Measurements from ENCODE around the gene NDC1. TPM values are rescaled to one million over a fixed set of nuclear protein-coding genes. Genes with fewer than 3 reads are reported as not detected.
"Not testable (repeated sequence)": the region's sequence is repeated elsewhere in the genome, so short reads cannot be mapped to it uniquely, and the experiment has no call there.

NDC1 gene
- total RNA-seq, 2 experiments from 2014 or later, result 19.0 to 19.5 TPM

DNA sequence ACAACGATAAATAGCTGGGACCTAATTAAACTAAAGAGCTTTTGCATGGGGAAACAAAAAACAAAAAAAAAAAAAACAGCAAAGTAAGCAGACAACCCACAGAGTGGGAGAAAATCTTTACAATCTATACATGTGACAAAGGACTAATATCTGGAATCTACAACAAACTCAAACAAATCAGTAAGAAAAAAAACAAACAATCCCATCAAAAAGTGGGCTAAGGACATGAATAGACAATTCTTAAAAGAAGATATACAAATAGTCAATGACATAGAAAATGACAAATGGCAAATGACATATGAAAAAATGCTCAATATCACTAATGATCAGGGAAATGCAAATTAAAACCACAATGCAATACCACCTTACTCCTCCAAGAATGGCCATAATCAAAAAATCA, 21.5 kb downstream of the NDC1 start:
- H3K4me3 Mint-ChIP-seq; H3K27ac Mint-ChIP-seq; DNase-seq; POLR2A ChIA-PET; H3K9me3 Mint-ChIP-seq; H3K27me3 Mint-ChIP-seq; ATAC-seq (ENCODE audit: low read depth): not testable (repeated sequence)
- Mint-ChIP-seq H3K36me3 (peaks cover 73% of the 10 kb centered on the region), H3K4me1 (peaks cover 15% of the 10 kb centered on the region)

DNA sequence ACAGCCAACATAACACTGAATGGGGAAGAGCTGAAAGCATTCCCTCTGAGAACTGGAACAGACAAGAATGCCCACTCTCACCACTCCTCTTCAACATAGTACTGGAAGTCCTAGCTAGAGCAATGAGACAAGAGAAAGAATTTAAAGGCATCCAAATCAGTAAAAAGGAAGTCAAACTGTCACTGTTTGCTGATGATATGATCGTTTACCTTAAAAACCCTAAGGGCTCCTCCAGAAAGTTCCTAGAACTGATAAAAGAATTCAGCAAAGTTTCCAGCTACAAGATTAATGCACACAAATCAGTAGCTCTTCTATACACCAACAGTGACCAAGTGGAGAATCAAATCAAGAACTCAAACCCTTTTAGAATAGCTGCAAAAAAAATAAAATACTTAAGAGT, 22.6 kb downstream of the NDC1 start:
- Mint-ChIP-seq H3K4me1 (peaks cover 16% of the 10 kb centered on the region), H3K36me3 (peaks cover 77% of the 10 kb centered on the region)
- H3K27ac Mint-ChIP-seq; DNase-seq; H3K4me3 Mint-ChIP-seq; POLR2A ChIA-PET; ATAC-seq (ENCODE audit: low read depth); H3K9me3 Mint-ChIP-seq; H3K27me3 Mint-ChIP-seq: not testable (repeated sequence)

- ATAC-seq (ENCODE audit: low read depth) (no peak), DNase-seq (no peak)
- POLR2A ChIA-PET, result no interaction called here
- Mint-ChIP-seq H3K27ac (peak overlapping the region; percentile 25), H3K4me3 (no peak overlapping the region), H3K4me1 (peaks cover 17% of the 10 kb centered on the region), H3K9me3 (no peaks in the 10 kb centered on the region), H3K27me3 (no peaks in the 10 kb centered on the region), H3K36me3 (peaks cover 56% of the 10 kb centered on the region)
These were observed 26.7 kb downstream of the NDC1 start for GRCh38 chr1:53811414-53811851.

DNA sequence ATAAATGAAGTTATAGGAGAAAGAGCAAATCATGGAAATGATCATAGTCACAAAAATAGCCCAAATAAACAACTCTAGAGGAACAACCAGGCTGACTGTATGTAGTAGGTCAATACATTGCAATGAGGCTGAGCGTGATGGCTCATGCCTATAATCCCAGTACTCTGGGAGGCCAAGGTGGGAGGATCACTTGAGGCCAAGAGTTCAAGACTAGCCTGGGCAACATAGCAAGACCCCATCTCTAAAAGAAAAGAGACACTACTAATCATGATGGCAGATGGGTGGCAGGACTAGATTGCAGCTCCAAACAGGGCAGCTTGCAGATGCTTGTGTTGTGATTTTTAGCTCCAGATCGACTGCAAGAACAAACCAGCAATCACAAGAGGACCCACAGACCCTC, 27.6 kb downstream of the NDC1 start:
- no peak for ATAC-seq (ENCODE audit: low read depth)
- no peak overlapping the region for H3K4me3 Mint-ChIP-seq
- no peak for DNase-seq
- peaks cover 49% of the 10 kb centered on the region for H3K36me3 Mint-ChIP-seq
- peaks cover 17% of the 10 kb centered on the region for H3K4me1 Mint-ChIP-seq
- no peaks in the 10 kb centered on the region for H3K9me3 Mint-ChIP-seq
- POLR2A ChIA-PET, result no interaction called here
- H3K27ac Mint-ChIP-seq, result no peak overlapping the region
- no peaks in the 10 kb centered on the region for H3K27me3 Mint-ChIP-seq

GRCh38 chr1:53810007-53810406, 28.1 kb downstream of the NDC1 start:
- ATAC-seq (ENCODE audit: low read depth) (no peak), DNase-seq (no peak)
- H3K27ac Mint-ChIP-seq, result no peak overlapping the region
- H3K4me3 Mint-ChIP-seq, result no peak overlapping the region
- POLR2A ChIA-PET, result no interaction called here
- peaks cover 17% of the 10 kb centered on the region for H3K4me1 Mint-ChIP-seq
- peaks cover 45% of the 10 kb centered on the region for H3K36me3 Mint-ChIP-seq
- no peaks in the 10 kb centered on the region for H3K27me3 Mint-ChIP-seq
- no peaks in the 10 kb centered on the region for H3K9me3 Mint-ChIP-seq

DNA sequence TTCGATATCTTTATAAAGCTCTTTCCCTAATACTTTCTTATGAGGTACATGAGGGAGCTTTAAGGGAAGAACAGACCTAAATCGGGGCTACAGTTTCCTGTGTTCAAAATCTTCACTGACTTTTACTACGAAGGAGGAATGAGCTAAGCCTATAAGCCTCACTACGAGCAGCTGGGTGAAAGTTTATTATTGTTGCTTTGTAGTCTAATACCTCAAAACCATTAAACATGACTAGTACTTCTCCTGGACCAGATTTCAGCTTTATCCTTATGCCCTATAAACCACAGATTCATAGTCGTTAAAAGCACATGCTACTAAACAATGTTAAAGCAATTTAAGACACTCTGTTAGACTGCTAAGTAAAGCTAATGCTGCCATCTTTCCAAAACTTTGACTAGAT, 30.2 kb downstream of the NDC1 start:
- H3K9me3 Mint-ChIP-seq, result no peaks in the 10 kb centered on the region
- H3K4me1 Mint-ChIP-seq, result peaks cover 11% of the 10 kb centered on the region
- POLR2A ChIA-PET, result no interaction called here
- H3K27ac Mint-ChIP-seq, result no peak overlapping the region
- no peak for ATAC-seq (ENCODE audit: low read depth)
- no peaks in the 10 kb centered on the region for H3K27me3 Mint-ChIP-seq
- DNase-seq, result no peak
- peaks cover 33% of the 10 kb centered on the region for H3K36me3 Mint-ChIP-seq
- no peak overlapping the region for H3K4me3 Mint-ChIP-seq

DNA sequence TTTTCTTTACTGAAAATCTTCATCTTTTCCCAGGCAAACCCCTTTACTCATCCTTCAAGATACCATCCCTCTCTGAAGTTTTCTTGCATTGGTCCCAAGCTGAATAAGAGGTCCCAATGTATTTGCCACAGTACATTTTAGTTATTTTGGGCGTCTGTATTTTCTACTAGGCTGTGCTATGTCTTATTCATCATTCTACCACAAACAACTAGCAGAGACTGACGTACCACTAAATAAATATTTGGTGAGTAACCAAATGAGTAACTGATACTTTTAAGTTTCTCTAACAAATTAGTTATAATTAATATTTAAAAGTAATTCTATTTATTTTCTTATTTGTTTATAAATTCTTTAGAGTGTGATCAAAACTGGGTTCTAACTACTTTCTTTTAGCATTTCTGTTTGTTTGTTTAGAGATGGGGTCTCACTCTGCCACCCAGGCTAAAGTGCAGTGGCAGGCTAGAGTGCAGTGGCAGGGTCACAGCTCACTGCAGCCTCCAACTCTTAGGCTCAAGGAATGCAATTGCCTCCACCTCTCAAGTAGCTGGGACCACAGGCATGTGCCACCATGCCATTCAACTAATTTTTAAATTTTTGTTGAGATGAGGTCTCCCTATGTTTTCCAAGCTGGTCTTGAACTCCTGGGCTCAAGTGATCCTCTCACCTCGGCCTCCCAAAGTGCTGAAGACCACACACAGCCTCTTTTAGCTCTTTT, 33.1 kb downstream of the NDC1 start:
- Mint-ChIP-seq H3K27ac (no peak overlapping the region), H3K36me3 (peaks cover 18% of the 10 kb centered on the region), H3K4me3 (no peak overlapping the region), H3K4me1 (peaks cover 2% of the 10 kb centered on the region), H3K27me3 (no peaks in the 10 kb centered on the region), H3K9me3 (no peaks in the 10 kb centered on the region)
- DNase-seq, result no peak
- POLR2A ChIA-PET, result no interaction called here
- ATAC-seq (ENCODE audit: low read depth), result no peak

GRCh38 chr1:53804181-53804580, 33.9 kb downstream of the NDC1 start:
- H3K4me1 Mint-ChIP-seq, result peaks cover 2% of the 10 kb centered on the region
- peaks cover 20% of the 10 kb centered on the region for H3K36me3 Mint-ChIP-seq
- no peaks in the 10 kb centered on the region for H3K9me3 Mint-ChIP-seq
- H3K27me3 Mint-ChIP-seq, result no peaks in the 10 kb centered on the region
- H3K27ac Mint-ChIP-seq, result no peak overlapping the region
- POLR2A ChIA-PET, result no interaction called here
- H3K4me3 Mint-ChIP-seq, result no peak overlapping the region
- DNase-seq, result no peak
- ATAC-seq (ENCODE audit: low read depth), result no peak

- Mint-ChIP-seq H3K27me3 (no peaks in the 10 kb centered on the region), H3K4me3 (no peak overlapping the region), H3K36me3 (peaks cover 21% of the 10 kb centered on the region), H3K9me3 (no peaks in the 10 kb centered on the region), H3K27ac (no peak overlapping the region), H3K4me1 (no peaks in the 10 kb centered on the region)
- ATAC-seq (ENCODE audit: low read depth) (no peak), DNase-seq (no peak)
- POLR2A ChIA-PET, result interaction anchor here (0.7 kb wide), 1 partner anchor 23 kb away, joined by 3 read pairs; no protein-coding TSS in a partner anchor
These were observed 37.5 kb downstream of the NDC1 start for GRCh38 chr1:53800621-53801020.

GRCh38 chr1:53799141-53799540, 39.0 kb downstream of the NDC1 start:
- no peak overlapping the region for H3K27ac Mint-ChIP-seq
- POLR2A ChIA-PET, result interaction anchor here (0.6 kb wide), 1 partner anchor 28 kb away, joined by 5 read pairs; no protein-coding TSS in a partner anchor
- H3K4me1 Mint-ChIP-seq, result no peaks in the 10 kb centered on the region
- H3K9me3 Mint-ChIP-seq, result no peaks in the 10 kb centered on the region
- H3K36me3 Mint-ChIP-seq, result peaks cover 28% of the 10 kb centered on the region
- H3K27me3 Mint-ChIP-seq, result no peaks in the 10 kb centered on the region
- H3K4me3 Mint-ChIP-seq, result no peak overlapping the region
- no peak for DNase-seq
- no peak for ATAC-seq (ENCODE audit: low read depth)

- POLR2A ChIA-PET, result interaction anchor here (0.6 kb wide), 1 partner anchor 14 kb away, joined by 5 read pairs; no protein-coding TSS in a partner anchor
- no peaks in the 10 kb centered on the region for H3K9me3 Mint-ChIP-seq
- H3K27me3 Mint-ChIP-seq, result no peaks in the 10 kb centered on the region
- H3K4me3 Mint-ChIP-seq, result no peak overlapping the region
- DNase-seq (no peak), ATAC-seq (ENCODE audit: low read depth) (no peak)
- peaks cover 29% of the 10 kb centered on the region for H3K36me3 Mint-ChIP-seq
- H3K4me1 Mint-ChIP-seq, result no peaks in the 10 kb centered on the region
- no peak overlapping the region for H3K27ac Mint-ChIP-seq
These were observed 45.3 kb downstream of the NDC1 start for GRCh38 chr1:53792806-53793205.

DNA sequence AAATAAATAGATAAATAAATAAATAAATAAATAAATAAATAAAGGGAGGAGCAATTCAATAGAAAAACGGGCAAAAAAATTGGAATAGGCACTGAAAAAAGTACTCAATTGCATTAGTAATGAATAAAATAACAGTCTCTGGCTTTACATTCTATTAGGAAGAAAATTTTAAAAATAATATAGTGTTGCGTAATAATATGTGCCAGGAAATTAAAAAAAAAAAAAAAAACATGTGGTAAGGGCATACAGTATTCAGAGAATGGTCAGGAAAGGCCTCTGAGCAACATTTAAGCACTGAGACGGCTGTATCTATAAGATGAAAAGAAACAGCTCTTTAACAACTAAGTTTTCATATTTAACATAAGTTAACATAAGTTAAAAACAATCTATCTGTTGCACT, 50.4 kb downstream of the NDC1 start:
- H3K36me3 Mint-ChIP-seq, result peaks cover 25% of the 10 kb centered on the region
- POLR2A ChIA-PET, result no interaction called here

GRCh38 chr1:53783056-53783455, 55.0 kb downstream of the NDC1 start:
- POLR2A ChIA-PET, result no interaction called here
- Mint-ChIP-seq H3K36me3 (peaks cover 28% of the 10 kb centered on the region), H3K27ac (peak overlapping the region; percentile 1), H3K9me3 (no peaks in the 10 kb centered on the region), H3K4me3 (no peak overlapping the region), H3K4me1 (peaks cover 8% of the 10 kb centered on the region), H3K27me3 (no peaks in the 10 kb centered on the region)
- ATAC-seq (ENCODE audit: low read depth) (peak; percentile 90), DNase-seq (no peak)

More for the DNA sequence above, 50.4 kb downstream of the NDC1 start:
- H3K9me3 Mint-ChIP-seq, result no peaks in the 10 kb centered on the region
- no peak for DNase-seq
- H3K4me3 Mint-ChIP-seq, result no peak overlapping the region
- no peaks in the 10 kb centered on the region for H3K27me3 Mint-ChIP-seq
- H3K27ac Mint-ChIP-seq, result no peak overlapping the region
- peaks cover 8% of the 10 kb centered on the region for H3K4me1 Mint-ChIP-seq
- no peak for ATAC-seq (ENCODE audit: low read depth)

DNA sequence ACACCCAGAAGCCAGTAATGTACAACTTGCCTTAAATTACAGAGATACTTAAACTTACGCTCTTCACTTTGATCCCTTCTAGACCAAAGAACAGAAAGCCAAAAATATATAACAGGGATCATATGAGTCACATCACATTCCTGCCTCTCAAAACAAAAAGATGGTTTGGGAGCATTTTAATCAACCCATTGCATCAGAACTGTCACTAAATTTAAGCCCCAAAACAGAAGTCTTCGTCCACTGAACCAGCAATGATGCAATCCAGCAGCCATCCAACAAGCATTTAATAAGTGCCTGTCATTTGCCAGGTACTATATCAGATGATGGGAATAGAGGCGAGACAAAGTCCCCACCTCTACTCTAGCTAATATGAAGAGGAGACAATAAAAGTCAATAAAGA, 56.4 kb downstream of the NDC1 start:
- ATAC-seq (ENCODE audit: low read depth) (no peak), DNase-seq (no peak)
- Mint-ChIP-seq H3K4me3 (no peak overlapping the region), H3K27ac (no peak overlapping the region), H3K27me3 (no peaks in the 10 kb centered on the region), H3K9me3 (no peaks in the 10 kb centered on the region), H3K4me1 (peaks cover 8% of the 10 kb centered on the region), H3K36me3 (peaks cover 35% of the 10 kb centered on the region)
- POLR2A ChIA-PET, result no interaction called here

All from activated naive CD8-positive, alpha-beta T cell treated with anti-CD3 and anti-CD28 coated beads, Interleukin-2, amount 10 ng/mL, durations not matched to agents 7 days and 5 days (primary cell).